C4-2B (cell line): ENCODE results near the gene PAQR5.

Experiments
- H3K27ac ChIP-seq: fragments of 450-650 bp; 2 replicates; pipeline ENCODE4 v1.5.1; 2017
- ZFX ChIP-seq: fragments of 450-650 bp; IDR thresholded peaks from 2 replicates; pipeline ENCODE4 v1.6.1; 2017
- TF ChIP-seq, protein P1 (sequence below): fragments of 450-650 bp; conservative IDR thresholded peaks from 2 replicates; pipeline ENCODE4 v1.5.1; 2017; ENCODE audit warnings: mild to moderate bottlenecking

Gene PAQR5

DNA sequence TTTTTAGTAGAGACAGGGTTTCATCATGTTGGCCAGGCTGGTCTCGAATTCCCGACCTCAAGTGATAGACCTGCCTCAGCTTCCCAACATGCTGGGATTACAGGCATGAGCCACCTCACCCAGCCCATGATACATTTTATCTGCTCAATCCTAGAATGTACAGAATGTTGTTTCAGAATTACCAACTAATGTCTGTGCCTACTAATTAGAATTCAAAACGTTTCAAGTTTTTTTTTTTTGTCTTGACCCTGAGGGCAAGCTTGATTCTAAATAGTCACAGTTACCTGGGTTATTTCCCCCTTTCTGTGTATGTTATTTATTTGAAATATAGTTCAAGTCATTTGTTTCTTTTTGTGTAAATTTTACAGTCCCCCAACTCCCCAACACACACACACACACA lies 110.1 kb downstream of the PAQR5 start:
- TF ChIP-seq ZFX = no peak
- TF ChIP-seq, protein P1, sequence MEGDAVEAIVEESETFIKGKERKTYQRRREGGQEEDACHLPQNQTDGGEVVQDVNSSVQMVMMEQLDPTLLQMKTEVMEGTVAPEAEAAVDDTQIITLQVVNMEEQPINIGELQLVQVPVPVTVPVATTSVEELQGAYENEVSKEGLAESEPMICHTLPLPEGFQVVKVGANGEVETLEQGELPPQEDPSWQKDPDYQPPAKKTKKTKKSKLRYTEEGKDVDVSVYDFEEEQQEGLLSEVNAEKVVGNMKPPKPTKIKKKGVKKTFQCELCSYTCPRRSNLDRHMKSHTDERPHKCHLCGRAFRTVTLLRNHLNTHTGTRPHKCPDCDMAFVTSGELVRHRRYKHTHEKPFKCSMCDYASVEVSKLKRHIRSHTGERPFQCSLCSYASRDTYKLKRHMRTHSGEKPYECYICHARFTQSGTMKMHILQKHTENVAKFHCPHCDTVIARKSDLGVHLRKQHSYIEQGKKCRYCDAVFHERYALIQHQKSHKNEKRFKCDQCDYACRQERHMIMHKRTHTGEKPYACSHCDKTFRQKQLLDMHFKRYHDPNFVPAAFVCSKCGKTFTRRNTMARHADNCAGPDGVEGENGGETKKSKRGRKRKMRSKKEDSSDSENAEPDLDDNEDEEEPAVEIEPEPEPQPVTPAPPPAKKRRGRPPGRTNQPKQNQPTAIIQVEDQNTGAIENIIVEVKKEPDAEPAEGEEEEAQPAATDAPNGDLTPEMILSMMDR = no peak
- H3K27ac ChIP-seq = no peak overlapping the region

DNA sequence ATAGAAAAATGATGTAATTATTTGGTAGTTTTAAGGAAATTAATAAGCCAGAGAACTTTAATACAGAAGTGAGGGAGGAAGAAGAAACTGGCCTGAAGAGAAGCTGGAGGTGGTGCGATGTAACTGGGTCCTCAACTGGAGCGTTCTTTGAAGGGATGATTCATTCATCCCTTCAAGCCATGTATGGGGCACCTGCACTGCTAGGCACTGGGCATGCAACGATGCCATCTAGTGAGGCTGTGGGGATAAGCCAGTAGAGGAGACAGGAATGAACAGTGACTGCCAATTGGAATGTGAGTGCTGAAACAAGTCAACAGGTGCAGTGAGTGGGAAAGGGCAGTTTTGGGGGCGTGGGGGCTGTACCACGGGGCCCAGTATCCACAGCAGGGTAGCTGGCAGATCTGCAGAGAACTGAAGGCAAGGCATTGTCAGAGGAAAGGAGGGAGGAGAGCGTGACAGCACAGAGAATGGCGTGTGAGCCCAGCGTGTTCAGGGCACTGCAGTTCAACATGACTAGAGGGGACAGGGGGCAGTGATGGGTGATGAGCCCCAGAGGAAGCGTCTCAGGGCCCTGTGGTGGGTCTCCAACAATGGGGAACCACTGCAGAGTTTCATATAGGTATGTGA lies 111.6 kb downstream of the PAQR5 start:
- TF ChIP-seq, protein P1 = peak; percentile 67
- no peak for TF ChIP-seq ZFX
- no peak overlapping the region for H3K27ac ChIP-seq

DNA sequence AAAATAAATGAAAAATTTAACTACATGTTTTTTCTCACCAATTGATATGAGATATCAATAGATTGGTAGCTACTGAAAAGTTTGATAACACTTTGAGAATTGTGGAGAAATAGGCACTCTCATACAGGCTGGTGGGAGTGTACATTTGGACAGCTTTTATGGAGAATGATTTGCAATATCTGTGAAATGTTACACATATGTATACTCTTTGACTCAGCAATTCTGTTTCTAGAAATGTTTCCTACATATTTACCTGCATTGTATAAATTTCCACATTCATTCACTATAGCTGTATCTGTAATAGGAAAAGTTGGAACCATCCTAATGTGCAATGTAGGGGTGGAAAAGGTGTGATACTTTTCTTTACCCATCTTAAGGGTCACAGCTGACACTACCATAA lies 113.6 kb downstream of the PAQR5 start:
- no peak for TF ChIP-seq ZFX
- TF ChIP-seq, protein P1 = no peak
- no peak overlapping the region for H3K27ac ChIP-seq

DNA sequence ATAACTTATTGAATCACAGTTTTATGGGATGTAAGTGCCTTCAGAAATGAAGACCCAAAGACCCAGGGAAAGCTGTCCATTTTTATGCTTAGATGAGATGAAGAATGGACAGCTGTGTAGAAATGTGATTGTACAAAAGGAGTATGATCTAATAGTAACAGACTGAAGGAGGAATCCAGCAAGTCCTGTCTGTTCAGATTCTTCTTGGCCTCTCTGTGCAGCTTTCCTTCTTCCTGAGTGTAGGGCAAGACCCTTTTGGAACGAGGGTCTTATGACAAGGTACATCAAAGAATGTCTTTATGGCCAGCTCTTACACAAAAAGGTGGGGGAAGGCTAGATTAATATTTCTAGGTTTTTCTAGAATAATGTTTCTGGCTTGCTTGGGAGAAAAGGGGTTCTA lies 114.0 kb downstream of the PAQR5 start:
- TF ChIP-seq, protein P1 = no peak

DNA sequence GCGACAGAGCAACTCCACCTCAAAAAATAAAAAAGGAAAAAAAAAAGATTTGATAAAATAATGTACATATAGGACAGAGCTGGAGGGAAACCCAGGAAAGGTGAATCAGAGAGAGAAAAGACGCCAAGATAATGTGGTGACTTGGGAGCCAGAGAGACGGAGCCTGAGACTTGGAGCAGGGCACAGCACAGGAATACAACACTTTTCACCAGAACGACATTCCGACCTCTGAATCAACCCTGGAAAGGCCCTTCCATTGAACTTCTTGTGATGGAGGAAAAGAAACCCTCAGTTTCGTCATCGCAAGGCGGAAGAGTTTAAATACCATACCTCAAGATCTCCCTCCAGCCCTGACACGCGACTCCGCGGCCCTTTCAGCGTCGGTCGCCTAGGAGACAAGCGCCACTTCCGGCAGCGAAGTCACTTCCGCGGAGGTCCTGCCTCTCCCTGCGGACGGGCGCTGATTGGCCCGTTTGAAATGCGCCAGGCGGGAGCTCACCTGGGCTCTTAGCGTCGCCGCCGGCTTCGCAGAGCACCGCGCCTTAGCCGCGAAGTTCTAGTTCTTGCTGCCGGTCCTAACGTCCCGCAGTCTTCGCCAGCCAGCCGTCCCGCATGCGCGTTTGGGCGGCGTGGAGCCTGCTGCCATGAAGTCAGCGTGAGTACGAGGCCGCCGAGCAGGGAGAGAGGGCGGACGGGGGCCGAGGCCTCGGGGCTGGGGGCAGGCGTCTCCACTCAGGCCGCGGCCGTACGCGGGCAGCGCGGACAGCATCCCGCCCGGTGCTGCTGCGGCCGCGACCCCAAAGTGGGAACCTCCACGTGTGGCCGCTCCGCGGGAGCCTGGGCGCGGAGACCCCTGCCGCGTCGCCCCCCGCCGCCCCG lies 115.3 kb downstream of the PAQR5 start, which contains the start of gene KIF23:
KIF23 (plus strand) TSS at position 528 of the 879 bp plus-strand sequence; CDS start at position 645, 117 bp downstream.
- H3K27ac ChIP-seq = peak within 1 kb of the TSS; percentile 87
- TF ChIP-seq, protein P1 = no peak
- peak; percentile 93 for TF ChIP-seq ZFX

More for the DNA sequence above, 114.0 kb downstream of the PAQR5 start:
- H3K27ac ChIP-seq = no peak overlapping the region

DNA sequence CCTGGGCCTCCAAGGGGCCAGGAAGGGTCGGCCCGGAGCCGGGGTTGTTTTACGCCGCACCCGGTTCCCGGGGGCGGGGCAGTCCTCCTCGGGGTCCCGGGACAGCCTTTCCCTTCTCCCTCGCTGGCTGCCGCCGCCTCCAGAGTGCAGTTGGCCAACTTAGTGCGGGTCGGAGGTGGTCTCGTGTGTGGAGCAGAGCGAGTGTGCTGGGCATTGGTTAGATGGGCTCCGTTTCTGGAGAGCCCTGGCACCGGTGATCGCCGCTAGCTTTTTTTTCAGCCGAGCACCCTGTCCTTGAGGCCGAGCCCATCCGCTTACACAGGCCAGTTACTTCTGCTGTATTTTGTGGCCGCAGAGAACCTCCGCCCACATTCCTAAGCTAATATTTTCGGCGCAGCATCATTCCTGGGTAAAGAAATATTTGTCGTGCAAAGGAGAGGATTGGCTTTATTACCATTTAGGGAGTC lies 116.0 kb downstream of the PAQR5 start:
- peak; percentile 76; the same call in 1 of the 2 replicates for TF ChIP-seq ZFX
- TF ChIP-seq, protein P1 = no peak
- H3K27ac ChIP-seq = peak overlapping the region; percentile 87

DNA sequence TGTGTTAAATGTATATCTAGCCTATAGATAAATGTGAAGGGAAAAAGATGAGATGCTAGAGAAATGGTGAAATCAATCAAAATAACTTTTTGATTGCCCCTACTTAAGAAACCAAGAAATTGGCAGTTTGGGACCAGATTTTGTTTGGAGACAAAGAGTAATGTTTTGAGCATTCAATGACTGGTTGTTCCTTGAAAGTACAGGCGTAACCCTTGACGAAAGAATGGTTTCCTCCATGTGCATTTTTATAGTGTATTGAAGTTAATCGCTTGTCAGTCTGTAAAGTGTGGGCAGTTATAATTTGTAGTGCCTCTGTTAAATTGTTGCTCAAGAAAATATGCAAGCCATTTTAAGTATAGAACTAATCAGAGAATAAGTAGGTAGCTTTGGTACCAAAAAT lies 116.7 kb downstream of the PAQR5 start:
- TF ChIP-seq, protein P1 = no peak
- no peak for TF ChIP-seq ZFX
- H3K27ac ChIP-seq = no peak overlapping the region
